ENCODE results near the gene PRSS38. TPM values are rescaled to one million over a fixed set of nuclear protein-coding genes. Genes with fewer than 3 reads are reported as not detected.

Gene PRSS38
- total RNA-seq, 1 experiment from 2014 or later = not detected

- in situ Hi-C loops (cut with HindIII; ENCODE audit: low pct_unique_long_range_greater_than_20kb, low sequenced_read_pairs) = no loop called here
- no peak for DNase-seq (ENCODE audit: low read depth, low spot score)
Measured at GRCh38 chr1:227789084-227790033, 26.1 kb upstream of the PRSS38 start.

- no peak for DNase-seq (ENCODE audit: low read depth, low spot score)
Measured at GRCh38 chr1:227790034-227790400, 25.5 kb upstream of the PRSS38 start.

GRCh38 chr1:227790868-227791267 is 24.6 kb upstream of the PRSS38 start:
- no peak for DNase-seq (ENCODE audit: low read depth, low spot score)
- in situ Hi-C loops (cut with HindIII; ENCODE audit: low pct_unique_long_range_greater_than_20kb, low sequenced_read_pairs) = no loop called here

More at GRCh38 chr1:227790034-227790400, 25.5 kb upstream of the PRSS38 start:
- in situ Hi-C loops (cut with HindIII; ENCODE audit: low pct_unique_long_range_greater_than_20kb, low sequenced_read_pairs) = no loop called here

- in situ Hi-C loops (cut with HindIII; ENCODE audit: low pct_unique_long_range_greater_than_20kb, low sequenced_read_pairs) = no loop called here
- DNase-seq (ENCODE audit: low read depth, low spot score) = no peak
Measured at GRCh38 chr1:227791425-227792143, 23.9 kb upstream of the PRSS38 start.

- in situ Hi-C loops (cut with HindIII; ENCODE audit: low pct_unique_long_range_greater_than_20kb, low sequenced_read_pairs) = no loop called here
Measured at GRCh38 chr1:227792216-227793078, 23.0 kb upstream of the PRSS38 start.

GRCh38 chr1:227793079-227793947 is 22.2 kb upstream of the PRSS38 start:
- in situ Hi-C loops (cut with HindIII; ENCODE audit: low pct_unique_long_range_greater_than_20kb, low sequenced_read_pairs) = no loop called here
- no peak for DNase-seq (ENCODE audit: low read depth, low spot score)

More at GRCh38 chr1:227792216-227793078, 23.0 kb upstream of the PRSS38 start:
- DNase-seq (ENCODE audit: low read depth, low spot score) = peak; percentile 22

- in situ Hi-C loops (cut with HindIII; ENCODE audit: low pct_unique_long_range_greater_than_20kb, low sequenced_read_pairs) = no loop called here
- DNase-seq (ENCODE audit: low read depth, low spot score) = no peak
Measured at GRCh38 chr1:227793948-227794816, 21.3 kb upstream of the PRSS38 start.

GRCh38 chr1:227794817-227795192 is 20.7 kb upstream of the PRSS38 start:
- in situ Hi-C loops (cut with HindIII; ENCODE audit: low pct_unique_long_range_greater_than_20kb, low sequenced_read_pairs) = no loop called here
- no peak for DNase-seq (ENCODE audit: low read depth, low spot score)

- in situ Hi-C loops (cut with HindIII; ENCODE audit: low pct_unique_long_range_greater_than_20kb, low sequenced_read_pairs) = no loop called here
- no peak for DNase-seq (ENCODE audit: low read depth, low spot score)
Measured at GRCh38 chr1:227795732-227796131, 19.7 kb upstream of the PRSS38 start.

- in situ Hi-C loops (cut with HindIII; ENCODE audit: low pct_unique_long_range_greater_than_20kb, low sequenced_read_pairs) = no loop called here
Measured at GRCh38 chr1:227796359-227796915, 19.0 kb upstream of the PRSS38 start.

GRCh38 chr1:227797144-227797543 is 18.3 kb upstream of the PRSS38 start:
- DNase-seq (ENCODE audit: low read depth, low spot score) = no peak
- in situ Hi-C loops (cut with HindIII; ENCODE audit: low pct_unique_long_range_greater_than_20kb, low sequenced_read_pairs) = no loop called here

More at GRCh38 chr1:227796359-227796915, 19.0 kb upstream of the PRSS38 start:
- no peak for DNase-seq (ENCODE audit: low read depth, low spot score)

GRCh38 chr1:227797625-227798024 is 17.9 kb upstream of the PRSS38 start:
- in situ Hi-C loops (cut with HindIII; ENCODE audit: low pct_unique_long_range_greater_than_20kb, low sequenced_read_pairs) = no loop called here
- no peak for DNase-seq (ENCODE audit: low read depth, low spot score)

- in situ Hi-C loops (cut with HindIII; ENCODE audit: low pct_unique_long_range_greater_than_20kb, low sequenced_read_pairs) = no loop called here
- no peak for DNase-seq (ENCODE audit: low read depth, low spot score)
Measured at GRCh38 chr1:227798078-227798802, 17.2 kb upstream of the PRSS38 start.

- no peak for DNase-seq (ENCODE audit: low read depth, low spot score)
- in situ Hi-C loops (cut with HindIII; ENCODE audit: low pct_unique_long_range_greater_than_20kb, low sequenced_read_pairs) = no loop called here
Measured at GRCh38 chr1:227799756-227800155, 15.7 kb upstream of the PRSS38 start.

GRCh38 chr1:227803933-227804332 is 11.5 kb upstream of the PRSS38 start:
- in situ Hi-C loops (cut with HindIII; ENCODE audit: low pct_unique_long_range_greater_than_20kb, low sequenced_read_pairs) = no loop called here
- DNase-seq (ENCODE audit: low read depth, low spot score) = no peak
